HG03103 (cell line): ENCODE results near the gene ADCY3.
A peak's percentile ranks its signal among the peaks of the same experiment; 100 is the strongest.

Experiments used
- ATAC-seq: cut with Tn5 transposase; IDR thresholded peaks from one replicate; pipeline ENCODE4 v1.9.1; 2021; ENCODE audit warnings: low read depth; ENCODE audit not compliant: unreplicated experiment

The ADCY3 gene

DNA sequence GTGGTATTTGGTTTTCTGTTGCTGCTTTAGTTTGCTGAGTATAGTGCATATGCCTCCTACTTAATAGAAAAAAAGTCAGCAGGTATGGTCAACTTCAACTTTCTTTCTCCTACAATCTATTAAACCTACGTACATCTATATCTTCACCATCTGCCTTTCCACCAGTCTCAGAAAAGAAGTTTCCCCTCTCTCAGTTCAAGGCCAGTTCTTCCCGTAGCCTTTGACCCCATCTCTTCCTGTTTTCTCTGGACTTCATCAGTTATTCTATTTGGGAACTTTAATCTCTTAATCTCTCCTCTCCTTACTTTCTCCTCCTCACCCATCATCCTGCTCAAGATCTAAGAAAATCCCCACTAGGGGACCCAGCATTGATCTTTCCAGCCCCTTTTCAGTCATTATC, 132.5 kb downstream of the ADCY3 start:
- ATAC-seq, result no peak

DNA sequence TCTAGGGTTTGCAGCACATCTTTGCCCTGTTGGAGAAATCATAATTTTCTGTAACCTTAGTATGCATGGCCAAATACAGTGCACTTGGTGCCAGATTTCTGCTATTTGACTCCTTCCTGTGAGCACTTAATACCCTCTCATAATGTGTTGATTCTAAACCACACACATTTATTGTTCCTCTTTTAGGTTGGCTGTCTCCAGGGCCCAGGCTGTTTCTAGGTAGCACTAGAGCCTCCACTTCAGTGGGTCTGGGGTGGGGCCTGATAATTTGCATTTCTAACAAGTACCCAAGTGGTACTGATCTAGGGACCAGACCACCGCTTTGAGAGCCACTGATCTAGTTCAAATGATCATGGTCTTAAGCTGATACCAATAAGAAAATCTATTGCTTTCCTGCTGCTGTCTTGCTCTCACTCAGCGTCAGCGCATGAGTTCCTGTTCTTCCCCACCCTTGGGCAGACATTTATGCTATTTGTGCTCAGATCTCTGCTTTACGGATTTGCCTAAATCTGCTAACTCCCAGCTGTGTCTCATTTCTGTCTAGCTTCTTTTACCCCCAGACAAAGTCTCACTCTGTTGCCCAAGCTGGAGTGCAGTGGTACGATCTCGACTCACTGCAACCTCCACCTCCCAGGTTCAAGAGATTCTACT, 134.2 kb downstream of the ADCY3 start:
- ATAC-seq, result peak; percentile 82

DNA sequence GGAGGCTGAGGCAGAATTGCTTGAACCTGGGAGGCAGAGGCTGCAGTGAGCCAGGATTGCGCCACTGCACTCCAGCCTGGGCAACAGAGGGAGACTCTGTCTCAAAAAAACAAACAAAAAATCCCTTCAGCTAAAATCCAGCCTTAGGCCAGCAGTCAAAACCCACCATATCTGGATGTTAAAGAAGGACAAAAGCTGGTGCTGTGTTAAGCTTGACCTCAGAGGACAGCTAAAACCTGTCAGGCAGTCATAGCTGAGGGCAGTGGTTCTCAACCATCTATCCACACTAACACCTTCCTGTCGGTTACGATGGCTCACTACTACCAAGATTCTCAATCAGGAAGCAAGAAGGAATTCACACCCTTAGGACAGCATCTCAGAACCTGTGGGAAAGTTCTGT, 136.4 kb downstream of the ADCY3 start:
- ATAC-seq, result no peak

DNA sequence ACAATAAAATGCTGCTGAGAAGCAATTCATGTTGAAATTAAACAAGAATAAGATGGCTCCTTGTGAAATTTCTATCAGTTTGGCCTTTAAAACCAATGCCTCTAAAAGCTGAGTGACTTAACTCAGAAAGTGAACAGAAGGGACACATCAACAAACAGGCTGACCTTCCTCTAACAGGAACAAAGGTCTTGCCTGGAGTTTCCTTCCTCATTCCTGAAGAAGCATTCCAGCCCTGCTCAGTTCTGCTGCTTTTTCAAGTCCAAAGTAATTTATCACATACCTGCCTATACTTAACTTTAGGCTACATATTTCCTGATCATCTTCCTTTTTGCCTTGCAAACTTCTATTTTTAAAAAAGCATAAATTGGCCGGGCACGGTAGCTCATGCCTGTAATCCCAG, 140.9 kb downstream of the ADCY3 start:
- ATAC-seq, result no peak

DNA sequence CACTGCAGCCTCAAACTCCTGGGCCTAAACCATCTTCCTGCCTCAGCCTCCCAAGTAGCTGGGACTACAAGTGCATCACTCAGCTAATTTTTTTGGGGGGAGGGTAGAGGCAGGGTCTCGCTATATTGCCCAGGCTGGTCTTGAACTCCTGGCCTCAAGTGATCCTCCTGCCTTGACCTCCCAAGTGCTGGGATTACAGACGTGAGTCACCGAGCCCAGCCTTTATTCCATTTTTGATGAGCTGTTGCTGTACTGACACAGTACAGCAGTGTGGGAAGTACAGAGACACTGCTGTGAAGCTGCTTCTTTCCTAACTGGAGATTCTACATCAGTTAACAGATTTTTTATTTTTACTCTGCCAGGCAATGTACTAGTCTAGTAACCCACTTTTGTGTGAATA, 145.7 kb downstream of the ADCY3 start:
- no peak for ATAC-seq

DNA sequence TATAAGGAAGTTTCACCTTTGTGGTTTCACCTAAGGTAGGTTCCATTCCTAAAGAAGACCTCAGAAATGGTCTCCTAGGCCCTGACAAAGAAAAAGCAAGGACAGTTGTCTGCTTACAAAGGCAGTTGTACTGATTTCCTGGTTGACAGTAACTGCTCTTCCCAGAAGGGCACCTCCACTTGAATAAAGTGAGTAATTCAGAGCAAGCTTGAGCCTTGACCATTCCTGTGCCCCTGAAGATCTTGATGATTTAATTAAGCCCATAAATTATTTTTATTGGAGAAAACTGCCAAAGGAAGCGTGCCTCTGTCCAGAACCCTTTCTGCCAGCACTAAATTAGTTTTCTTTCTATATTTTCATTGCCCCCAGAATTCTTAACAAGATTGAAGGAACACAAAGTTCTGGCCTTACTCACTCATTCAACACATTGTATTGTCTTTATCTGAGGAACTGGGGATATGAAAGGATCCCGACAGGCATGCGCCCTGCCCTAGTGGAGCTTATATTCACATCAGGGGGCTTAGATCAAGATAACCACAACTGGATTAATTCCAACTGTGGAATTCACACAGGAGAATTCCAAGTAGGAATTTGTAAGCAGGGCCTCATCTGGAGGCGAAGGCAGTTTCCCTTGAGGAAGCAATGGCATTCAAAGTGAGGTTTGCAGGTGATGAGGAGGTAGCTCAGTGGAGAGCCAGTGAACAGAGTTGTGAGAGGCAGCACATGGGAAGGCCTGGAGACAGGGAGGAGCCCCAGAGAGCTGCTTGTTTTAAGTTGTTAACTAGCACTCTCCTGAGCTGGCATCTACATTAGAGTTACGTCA, 148.1 kb downstream of the ADCY3 start:
- ATAC-seq, result no peak

DNA sequence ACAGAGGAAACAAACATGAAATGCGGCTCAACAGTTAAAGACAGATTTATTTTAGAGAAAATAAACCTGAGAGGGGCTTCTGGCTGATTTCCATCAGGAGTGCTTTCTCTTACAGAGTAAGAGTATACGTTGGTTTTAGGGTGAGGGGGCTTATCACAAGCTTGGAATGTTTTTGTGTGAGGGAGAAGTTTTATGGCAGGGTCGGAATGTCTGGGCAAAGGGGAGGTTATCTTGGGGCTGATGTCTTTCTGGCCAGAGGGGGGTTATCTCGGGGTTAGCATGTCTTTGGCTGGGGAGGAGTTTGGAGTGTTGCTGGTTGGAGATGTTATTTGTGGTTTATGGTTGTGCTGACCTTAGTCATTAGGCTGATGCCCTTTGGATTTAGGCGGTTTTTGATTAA, 149.0 kb downstream of the ADCY3 start:
- ATAC-seq, result no peak
